GM12892 (cell line): ENCODE measurements around the gene PLA2G2F.

Experiments
- POLR2A ChIP-seq: IDR thresholded peaks from 2 replicates; pipeline ENCODE4 v1.6.1; 2011; ENCODE audit warnings: low read depth, low read length, control low read depth
- TAF1 ChIP-seq: IDR thresholded peaks from 2 replicates; pipeline ENCODE4 v1.6.1; 2011; ENCODE audit warnings: low read depth, mild to moderate bottlenecking, control low read depth, low read length, borderline replicate concordance

DNA sequence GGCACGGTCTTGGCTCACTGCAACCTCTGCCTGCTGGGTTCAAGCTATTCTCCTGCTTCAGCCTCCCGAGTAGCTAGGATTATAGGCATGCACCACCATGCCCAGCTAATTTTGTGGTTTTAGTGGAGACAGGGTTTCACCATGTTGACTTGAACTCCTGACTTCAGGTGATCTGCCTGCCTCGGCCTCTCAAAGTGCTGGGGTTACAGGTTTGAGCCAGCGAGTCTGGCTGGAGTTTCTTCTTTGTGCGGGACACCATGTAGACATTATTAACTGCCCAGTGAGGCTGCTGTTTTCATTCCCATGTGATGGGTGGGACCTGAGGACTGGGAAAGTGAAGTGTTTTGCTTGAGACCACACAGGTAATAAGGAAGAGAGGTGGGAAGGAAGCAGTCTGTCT is 45.8 kb upstream of the PLA2G2F start:
- TF ChIP-seq TAF1 (no peak), POLR2A (no peak)
